Fibroblast of skin of left quadriceps (primary cell): ENCODE measurements around the gene CEP164.

ENCODE experiments used
- DNase-seq, 2 experiments: peaks; one replicate each; pipeline ENCODE4 v3.0.0-alpha.2; 2013; ENCODE audit warnings: low read depth in 2 of 2

The CEP164 gene

GRCh38 chr11:117327567-117328374 is at the start of gene CEP164:
Gene CEP164 (plus strand): TSS chr11:117327854. CDS start chr11:117338587, 10,733 bp downstream.
- peak; percentile 89 to 92 for DNase-seq

- DNase-seq: no peak
These were observed 49.3 kb upstream of the CEP164 start for GRCh38 chr11:117278347-117278746.

- no peak for DNase-seq
These were observed 47.8 kb upstream of the CEP164 start for GRCh38 chr11:117279711-117280376.

- peak; percentile 97 for DNase-seq
These were observed 46.5 kb upstream of the CEP164 start for GRCh38 chr11:117281159-117281558.

- DNase-seq: no peak
These were observed 45.8 kb upstream of the CEP164 start for GRCh38 chr11:117281869-117282268.

GRCh38 chr11:117282956-117283355 is 44.7 kb upstream of the CEP164 start:
- no peak for DNase-seq

- DNase-seq: no peak
These were observed 43.6 kb upstream of the CEP164 start for GRCh38 chr11:117284053-117284452.

GRCh38 chr11:117286588-117286987 is 41.1 kb upstream of the CEP164 start:
- no peak for DNase-seq

- DNase-seq: no peak
These were observed 40.0 kb upstream of the CEP164 start for GRCh38 chr11:117287668-117288067.

GRCh38 chr11:117289795-117290194 is 37.9 kb upstream of the CEP164 start:
- DNase-seq: no peak

- DNase-seq: no peak
These were observed 36.8 kb upstream of the CEP164 start, which contains the start of gene BACE1-AS for GRCh38 chr11:117290809-117291396. Gene BACE1-AS (plus strand): TSS chr11:117291346.

- DNase-seq: no peak
These were observed 35.0 kb upstream of the CEP164 start for GRCh38 chr11:117292616-117293015.

- DNase-seq: no peak
These were observed 32.1 kb upstream of the CEP164 start for GRCh38 chr11:117295438-117296137.

GRCh38 chr11:117296881-117297280 is 30.8 kb upstream of the CEP164 start:
- no peak for DNase-seq

GRCh38 chr11:117298195-117298594 is 29.5 kb upstream of the CEP164 start:
- no peak for DNase-seq

GRCh38 chr11:117299351-117300282 is 28.0 kb upstream of the CEP164 start:
- no peak for DNase-seq

GRCh38 chr11:117300283-117300663 is 27.4 kb upstream of the CEP164 start:
- DNase-seq: no peak

GRCh38 chr11:117300773-117301172 is 26.9 kb upstream of the CEP164 start:
- no peak for DNase-seq

- no peak for DNase-seq
These were observed 25.4 kb upstream of the CEP164 start for GRCh38 chr11:117302228-117302627.

- DNase-seq: no peak
These were observed 24.6 kb upstream of the CEP164 start for GRCh38 chr11:117303101-117303500.
